GM12878 (cell line): ENCODE measurements around the gene UVRAG. TPM values are rescaled to one million over a fixed set of nuclear protein-coding genes. Genes with fewer than 3 reads are reported as not detected.

ENCODE experiments used
- ATAC-seq: fragments of 200-7000 bp; cut with Tn5 transposase; 3 replicates; pipeline ENCODE4 v1.9.1; 2020; ENCODE audit warnings: mild to moderate bottlenecking, moderate library complexity
- BruUV-seq: library from RNA; stranded (reverse); fragments of 400-500 nt; replicated peaks from 2 replicates; lab custom pipeline; 2021; lab: Mats Ljungman, UMichigan
- CTCF ChIA-PET: fragments of 300-600 bp; sonication (Branson Sonifier 250); formaldehyde crosslinking; extraction: SDS; loops from one replicate; lab custom pipeline; 2021; ENCODE audit warnings: inconsistent platforms; lab: Yijun Ruan, JAX
- POLR2A ChIA-PET: fragments of 350-600 bp; formaldehyde crosslinking; extraction: SDS; loops from one replicate; lab custom pipeline; 2021; ENCODE audit warnings: inconsistent platforms; lab: Charles Lee
- RAD21 ChIA-PET: fragments of 300-600 bp; sonication (Branson Sonifier 250); formaldehyde crosslinking; loops from one replicate; lab custom pipeline; 2023; ENCODE audit warnings: antibody characterized with exemption; ENCODE audit not compliant: unreplicated experiment; lab: Charles Lee
- SMC1A ChIA-PET: fragments of 300-600 bp; sonication (Branson Sonifier 250); formaldehyde crosslinking; loops from one replicate; lab custom pipeline; 2023; ENCODE audit not compliant: unreplicated experiment, uncharacterized antibody; lab: Charles Lee
- DNase-seq: peaks from one replicate; pipeline ENCODE4 v3.0.0-alpha.2; 2011; ENCODE audit warnings: low read depth, low spot score
- FAIRE-seq: peaks from 3 replicates; lab custom pipeline; 2011; peaks lifted over from hg19 to GRCh38; lab: Jason Lieb, UNC
- H2AFZ ChIP-seq: 2 replicates; pipeline ENCODE4 v1.6.0; 2011; ENCODE audit warnings: low read depth, low read length, control low read depth; ENCODE audit not compliant: control insufficient read depth
- H3K27ac ChIP-seq: 2 replicates; pipeline ENCODE4 v1.5.1; 2011; ENCODE audit warnings: control low read depth; ENCODE audit not compliant: control insufficient read depth, insufficient read depth
- H3K27me3 ChIP-seq, 2 experiments: replicated peaks in 1 of 2; 2 replicates each; pipeline versions ENCODE4 v1.6.0 to v1.6.1; 2011; ENCODE audit warnings: low read length in 1 of 2; ENCODE audit not compliant: control insufficient read depth in 2 of 2, insufficient read depth in 2 of 2
- H3K36me3 ChIP-seq, 2 experiments: 2 replicates each; pipeline ENCODE4 v1.5.1; 2011; ENCODE audit warnings: low read length in 1 of 2; ENCODE audit not compliant: control insufficient read depth in 2 of 2, insufficient read depth in 2 of 2
- H3K4me1 ChIP-seq: 2 replicates; pipeline ENCODE4 v1.6.1; 2011; ENCODE audit warnings: mild to moderate bottlenecking, low read length, moderate library complexity, mixed read lengths; ENCODE audit not compliant: control insufficient read depth, insufficient read depth
- H3K4me2 ChIP-seq: 2 replicates; pipeline ENCODE4 v1.6.0; 2011; ENCODE audit warnings: control low read depth; ENCODE audit not compliant: control insufficient read depth, insufficient read depth
- H3K4me3 ChIP-seq: fragments of 200-600 bp; sonication (generic); 2 replicates; pipeline ENCODE4 v1.5.1; 2016
- H3K79me2 ChIP-seq: 2 replicates; pipeline ENCODE4 v1.6.0; 2011; ENCODE audit warnings: low read length; ENCODE audit not compliant: control insufficient read depth, insufficient read depth
- H3K9ac ChIP-seq: 2 replicates; pipeline ENCODE4 v1.8.0; 2011; ENCODE audit warnings: low read length, control low read depth, mixed read lengths; ENCODE audit not compliant: control insufficient read depth, insufficient read depth
- H3K9me3 ChIP-seq: replicated peaks from 3 replicates; pipeline ENCODE4 v1.5.1; 2011; ENCODE audit warnings: mild to moderate bottlenecking, low read length; ENCODE audit not compliant: control insufficient read depth, insufficient read depth
- H4K20me1 ChIP-seq: 2 replicates; pipeline ENCODE4 v1.6.0; 2011; ENCODE audit not compliant: control insufficient read depth, insufficient read depth
- BRCA1 ChIP-seq: IDR thresholded peaks from 2 replicates; pipeline ENCODE4 v1.6.1; 2011; ENCODE audit warnings: low read depth, low read length, improper control_type of control experiment
- CHD4 ChIP-seq: fragments of 200-600 bp; sonication (generic); IDR thresholded peaks from 2 replicates; pipeline ENCODE4 v1.6.1; 2016; ENCODE audit warnings: mild to moderate bottlenecking
- CTCF ChIP-seq, 3 experiments: IDR thresholded peaks in 2 of 3; conservative IDR thresholded peaks in 1 of 3; 2 replicates each; pipeline ENCODE4 v1.5.1; 2011; ENCODE audit warnings: low read depth in 3 of 3, low read length in 3 of 3, mild to moderate bottlenecking in 3 of 3, control low read depth in 2 of 3, moderate library complexity in 2 of 3, inconsistent platforms in 1 of 3, mixed read lengths in 1 of 3; ENCODE audit not compliant: control insufficient read depth in 2 of 3, insufficient read depth in 1 of 3; ENCODE audit errors: extremely low read depth in 1 of 3
- GATAD2B ChIP-seq: fragments of 450-650 bp; conservative IDR thresholded peaks from 2 replicates; pipeline ENCODE4 v1.6.1; 2017; ENCODE audit warnings: low read depth, mild to moderate bottlenecking, moderate library complexity
- MAX ChIP-seq: IDR thresholded peaks from 2 replicates; pipeline ENCODE4 v1.6.1; 2012; ENCODE audit warnings: low read depth, low read length, improper control_type of control experiment
- NFXL1 ChIP-seq: fragments of 450-650 bp; IDR thresholded peaks from 2 replicates; pipeline ENCODE4 v1.6.1; 2017; ENCODE audit warnings: antibody characterized with exemption, mild to moderate bottlenecking, borderline replicate concordance
- NFYA ChIP-seq: IDR thresholded peaks from 2 replicates; pipeline ENCODE4 v1.6.1; 2011; ENCODE audit warnings: low read depth, mild to moderate bottlenecking, low read length, improper control_type of control experiment, borderline replicate concordance
- RAD21 ChIP-seq: IDR thresholded peaks from 2 replicates; pipeline ENCODE4 v1.6.1; 2011; ENCODE audit warnings: mild to moderate bottlenecking, low read depth, low read length, moderate library complexity; ENCODE audit not compliant: insufficient read depth
- SREBF2 ChIP-seq: IDR thresholded peaks from 2 replicates; pipeline ENCODE4 v1.6.1; 2012; ENCODE audit warnings: mild to moderate bottlenecking, low read length
- YY1 ChIP-seq: IDR thresholded peaks from 2 replicates; pipeline ENCODE4 v1.6.1; 2011; ENCODE audit warnings: low read depth, mild to moderate bottlenecking, low read length
- WGBS: methylation state at CpG from one replicate; pipeline ENCODE4 v1.1.6; 2016; ENCODE audit warnings: low lambda C conversion rate; ENCODE audit not compliant: insufficient replicate concordance, insufficient coverage; ENCODE audit errors: missing lambda C conversion rate; 5-methylcytosine and 5-hydroxymethylcytosine counted together
- in situ Hi-C: fragments of 300-500 bp; cut with MboI; formaldehyde crosslinking; loops from 9 replicates; pipeline ENCODE4 v1.14.3; 2018; ENCODE audit warnings: mixed read lengths
- intact Hi-C: fragments of 100-400 bp; cut with micrococcal nuclease; formaldehyde crosslinking; loops from one replicate; pipeline ENCODE4 v1.14.2; 2022; ENCODE audit not compliant: unreplicated experiment
- polyA plus RNA-seq, 11 experiments: library from polyadenylated mRNA; depleted of rRNA in 4 of 11; unstranded in 6 of 11; stranded (reverse) in 5 of 11; fragments of >200 nt; fragmentation: Nextera tagmentation in 4 of 11; fragmentation: Illumina TruSeq in 1 of 11; extraction: Ambion mirVana in 4 of 11; extraction: Trizol in 1 of 11; gene quantifications; 1 replicate in 1 of 11; 2 replicates in 10 of 11; pipeline versions ENCODE4 v1.2.1 to v1.2.3, GENCODE V29; 2011 to 2016; ENCODE audit warnings: inconsistent platforms in 2 of 11, missing spikeins in 2 of 11, low read depth in 1 of 11
- total RNA-seq, 4 experiments: library from RNA; depleted of rRNA in 3 of 4; stranded (reverse); fragments of >200 nt in 3 of 4; fragmentation: Illumina TruSeq in 1 of 4; extraction: Trizol in 1 of 4; gene quantifications; 2 replicates each; pipeline versions ENCODE4 v1.2.1 to v1.2.3, GENCODE V29; 2013 to 2021

UVRAG gene
- total and polyA plus RNA-seq, 10 of the 15 experiments (the other 5 are each of a cell fraction or from before 2014, with no cell fraction given) = 7.0 to 43.4 (median 37.0) TPM

- DNase-seq = no peak
- POLR2A ChIA-PET = no interaction called here
- Histone ChIP-seq H3K4me3 (no peak overlapping the region), H4K20me1 (no peaks in the 10 kb centered on the region), H3K27me3 (no peaks in the 10 kb centered on the region), H3K36me3 (peaks cover 2 to 22% of the 10 kb centered on the region in 2 experiments), H2AFZ (no peak overlapping the region), H3K4me1 (peaks cover 9% of the 10 kb centered on the region), H3K9ac (no peak overlapping the region), H3K27ac (no peak overlapping the region), H3K4me2 (no peak overlapping the region), H3K9me3 (no peaks in the 10 kb centered on the region; the same call in 2 of the 3 replicates), H3K79me2 (no peaks in the 10 kb centered on the region; the same call in 1 of the 2 replicates)
- no peak for FAIRE-seq
- TF ChIP-seq MAX = no peak
- no peak for TF ChIP-seq NFXL1
- TF ChIP-seq CHD4 = no peak
- TF ChIP-seq NFYA = no peak
- no peak for TF ChIP-seq SREBF2
- no peak for TF ChIP-seq YY1
- TF ChIP-seq BRCA1 = no peak
- no peak for TF ChIP-seq CTCF (IDR thresholded peaks at IDR 0.05 in 2 of 3, conservative IDR thresholded peaks at IDR 0.05 in 1 of 3; ENCODE audit: control insufficient read depth in 2 of 3, extremely low read depth in 1 of 3, insufficient read depth in 1 of 3, low read depth in 3 of 3, low read length in 3 of 3)
- no peak for TF ChIP-seq GATAD2B
- TF ChIP-seq RAD21 = no peak
- RAD21 ChIA-PET = no interaction called here
- no peak for ATAC-seq
- in situ Hi-C loops (no loop called here), intact Hi-C loops (no loop called here)
- CTCF ChIA-PET = interaction anchor here (0.5 to 1.9 kb wide), 8 partner anchors 10 to 1449 kb away, joined by 3 to 5 read pairs (median 4); no protein-coding TSS in a partner anchor
- BruUV-seq = no TSS peak
- 82% methylated on average over 2 of the region's 2 CpGs for WGBS
- SMC1A ChIA-PET = interaction anchor here (0.9 to 1.4 kb wide), 4 partner anchors 9 to 45 kb away, joined by 3 to 5 read pairs (median 4); no protein-coding TSS in a partner anchor
Observed at GRCh38 chr11:76119032-76119431, 304.0 kb downstream of the UVRAG start.
